Activated naive CD4-positive, alpha-beta T cell treated with anti-CD3 and anti-CD28 coated beads, Interleukin-2, amount 10 ng/mL, durations not matched to agents 5 hours and 36 hours (primary cell): Measurements from ENCODE around the gene WDR45. TPM values are rescaled to one million over a fixed set of nuclear protein-coding genes. Genes with fewer than 3 reads are reported as not detected.

Source experiments
- total RNA-seq, 2 experiments: library from RNA; stranded (reverse); gene quantifications; one replicate each; pipeline ENCODE4 v1.2.3, GENCODE V29; 2021

Gene WDR45
- total RNA-seq = 10 to 100 TPM; 63.5 to 66.2 TPM

GRCh38 chrX:49079489-49080428, at the start of gene WDR45:
Gene WDR45, minus strand, starts transcription at chrX:49079887. Its CDS starts 1,792 bp downstream, at chrX:49078095.

DNA sequence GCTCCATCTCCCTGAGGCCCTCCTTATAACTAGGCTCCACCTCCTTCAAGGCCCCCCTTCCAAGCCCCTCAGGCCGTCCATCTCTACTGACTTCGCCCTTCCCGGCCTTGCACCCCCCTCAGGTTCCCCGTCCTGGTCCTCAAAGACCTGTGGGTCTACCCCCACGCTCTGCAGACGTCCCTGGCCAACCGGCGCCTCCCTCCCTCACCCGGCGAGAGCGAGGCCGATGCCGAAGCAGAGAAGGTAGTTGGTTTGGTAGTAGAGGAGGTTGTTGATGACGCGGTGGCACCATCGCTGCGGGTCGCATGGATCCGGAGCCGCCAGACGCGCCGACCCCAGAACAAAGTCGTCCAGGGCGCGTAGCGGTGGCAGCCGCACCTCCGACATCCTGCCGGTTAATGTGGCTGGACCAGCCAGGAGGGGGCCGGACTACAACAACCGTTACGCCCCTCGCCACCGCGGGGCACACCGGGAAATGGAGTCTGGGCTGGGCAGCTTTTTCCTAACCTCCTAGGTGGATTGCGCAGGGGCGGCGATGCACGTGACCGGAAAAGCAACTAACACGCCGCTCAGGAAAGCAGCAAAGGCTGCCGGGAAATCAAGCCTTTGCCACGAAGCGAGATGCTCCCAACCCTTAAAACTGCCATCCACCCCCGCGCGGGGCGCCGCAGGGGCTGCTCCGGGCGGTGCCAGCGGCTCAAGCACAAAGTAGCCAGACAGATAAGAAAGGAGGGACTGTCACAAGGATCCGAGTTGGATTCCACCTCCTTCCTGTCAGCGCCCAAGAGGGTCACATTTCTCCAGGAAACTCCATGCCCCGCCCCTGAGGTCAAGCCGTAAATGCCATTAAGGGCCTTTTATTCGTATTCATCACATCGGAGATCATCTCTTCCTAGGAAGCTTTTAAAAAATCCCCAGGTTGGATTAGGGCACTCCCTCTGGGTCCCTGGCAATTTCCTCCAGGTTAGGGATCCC, 5.8 kb downstream of the WDR45 start, which contains the start of gene PRAF2:
Gene PRAF2 (minus strand): TSS at position 402 of the 975 bp plus-strand sequence. CDS start 15 bp downstream, at position 387.

GRCh38 chrX:49058794-49059193, 20.9 kb downstream of the WDR45 start, which contains the start of gene CCDC120:
Gene CCDC120, plus strand, starts transcription at chrX:49058999. Its CDS starts 3,043 bp downstream, at chrX:49062042.

DNA sequence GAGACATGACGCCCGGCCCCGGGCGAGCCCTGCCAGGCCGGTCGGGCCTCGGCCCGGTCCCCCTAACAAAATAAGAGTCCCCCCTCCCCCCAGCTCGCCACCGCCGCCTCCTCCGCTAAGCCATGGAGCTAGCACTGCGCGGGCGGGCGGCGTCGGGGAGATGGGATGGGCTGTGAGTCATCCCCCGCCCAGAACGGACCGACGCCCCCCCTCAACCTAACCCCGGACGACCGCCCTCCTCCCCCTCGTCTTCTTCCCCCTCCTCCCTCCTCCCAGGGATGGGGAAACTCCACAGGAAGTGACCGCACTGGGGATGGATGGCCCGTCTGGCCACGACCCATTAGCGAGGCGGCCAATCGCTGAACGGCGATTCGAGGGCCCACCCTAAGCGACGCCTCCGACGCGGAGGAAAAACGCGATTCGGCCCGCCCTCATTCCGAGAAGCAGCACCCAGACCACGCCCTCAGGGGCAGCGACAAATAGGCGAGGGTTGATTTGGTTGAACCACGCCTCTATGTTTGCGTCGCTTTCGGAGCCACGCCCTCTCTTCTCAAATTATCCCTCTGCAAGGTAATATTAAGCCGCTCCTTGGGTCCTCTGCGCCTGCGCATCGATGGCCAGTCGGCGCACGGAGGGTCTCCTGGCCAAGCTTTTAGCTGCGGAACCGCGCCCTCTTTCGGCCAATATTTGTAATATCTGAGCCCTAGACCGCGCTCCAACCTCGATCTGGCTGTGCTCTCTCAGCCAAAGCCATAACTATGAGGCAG, 36.3 kb downstream of the WDR45 start, which contains the start of gene TFE3:
Gene TFE3 (minus strand): TSS at position 138 of the 767 bp plus-strand sequence. CDS start 131 bp downstream, at position 7.

Other genes starting within 250 kb of the WDR45 start
- gene PCSK1N, start 244.3 kb downstream of the WDR45 start, total RNA-seq = under 1 TPM; 0.38 to 0.91 TPM
- gene TIMM17B, start 182.1 kb downstream of the WDR45 start, total RNA-seq = 10 to 100 TPM; 38.8 to 39.9 TPM
- 10 to 100 TPM; 93.7 to 97.5 TPM for gene PQBP1, start 182.0 kb downstream of the WDR45 start, total RNA-seq
- gene SLC35A2, start 168.2 kb downstream of the WDR45 start, total RNA-seq = 10 to 100 TPM; 17.7 to 21.5 TPM
- 100 to 1,000 TPM; 297 to 304 TPM for gene PIM2, start 160.9 kb downstream of the WDR45 start, total RNA-seq
- 10 to 100 TPM; 54.1 to 55.2 TPM for gene OTUD5, start 122.3 kb downstream of the WDR45 start, total RNA-seq
- 1 to 10 TPM; 3.5 to 4.2 TPM for gene KCND1, start 108.0 kb downstream of the WDR45 start, total RNA-seq
- 100 to 1,000 TPM in 1 of 2 experiments, 10 to 100 TPM in 1; 97.9 to 104 TPM for gene GRIPAP1, start 77.6 kb downstream of the WDR45 start, total RNA-seq
- 10 to 100 TPM; 25.8 to 26.5 TPM for gene TFE3, start 36.5 kb downstream of the WDR45 start, total RNA-seq
- 1 to 10 TPM; 7.5 TPM for gene CCDC120, start 20.9 kb downstream of the WDR45 start, total RNA-seq
- gene PRAF2, start 5.9 kb downstream of the WDR45 start, total RNA-seq = 10 to 100 TPM; 23.8 to 26.7 TPM
- 10 to 100 TPM; 40.2 to 43.1 TPM for gene GPKOW, start 43.8 kb upstream of the WDR45 start, total RNA-seq
- gene MAGIX, start 82.9 kb upstream of the WDR45 start, total RNA-seq = 1 to 10 TPM; 2.2 TPM
- 100 to 1,000 TPM; 203 to 206 TPM for gene PLP2, start 92.0 kb upstream of the WDR45 start, total RNA-seq
- gene PRICKLE3, start 106.5 kb upstream of the WDR45 start, total RNA-seq = 10 to 100 TPM; 15.5 to 15.9 TPM
- 1 to 10 TPM; 1.4 to 1.8 TPM for gene SYP, start 120.3 kb upstream of the WDR45 start, total RNA-seq
- under 1 TPM; 0.50 to 0.91 TPM for gene CACNA1F, start 153.5 kb upstream of the WDR45 start, total RNA-seq
- 10 to 100 TPM; 29.3 to 30.3 TPM for gene CCDC22, start 155.6 kb upstream of the WDR45 start, total RNA-seq
- 10 to 100 TPM; 11.5 to 12.5 TPM for gene FOXP3, start 184.8 kb upstream of the WDR45 start, total RNA-seq
- 10 to 100 TPM; 10.8 to 12.3 TPM for gene PPP1R3F, start 189.9 kb upstream of the WDR45 start, total RNA-seq
- not detected for gene GAGE10, start 223.8 kb upstream of the WDR45 start, total RNA-seq
- not detected for gene GAGE12J, start 242.2 kb upstream of the WDR45 start, total RNA-seq